ENCODE data around the gene NRGN.

The NRGN gene

GRCh38 chr11:124724979-124725718 lies 14.6 kb upstream of the NRGN start:
- DNase-seq (ENCODE audit: low read depth): no peak
- no peak overlapping the region for H3K4me3 ChIP-seq (ENCODE audit: control insufficient read depth, low read depth, low read length)
- TF ChIP-seq, protein P1, sequence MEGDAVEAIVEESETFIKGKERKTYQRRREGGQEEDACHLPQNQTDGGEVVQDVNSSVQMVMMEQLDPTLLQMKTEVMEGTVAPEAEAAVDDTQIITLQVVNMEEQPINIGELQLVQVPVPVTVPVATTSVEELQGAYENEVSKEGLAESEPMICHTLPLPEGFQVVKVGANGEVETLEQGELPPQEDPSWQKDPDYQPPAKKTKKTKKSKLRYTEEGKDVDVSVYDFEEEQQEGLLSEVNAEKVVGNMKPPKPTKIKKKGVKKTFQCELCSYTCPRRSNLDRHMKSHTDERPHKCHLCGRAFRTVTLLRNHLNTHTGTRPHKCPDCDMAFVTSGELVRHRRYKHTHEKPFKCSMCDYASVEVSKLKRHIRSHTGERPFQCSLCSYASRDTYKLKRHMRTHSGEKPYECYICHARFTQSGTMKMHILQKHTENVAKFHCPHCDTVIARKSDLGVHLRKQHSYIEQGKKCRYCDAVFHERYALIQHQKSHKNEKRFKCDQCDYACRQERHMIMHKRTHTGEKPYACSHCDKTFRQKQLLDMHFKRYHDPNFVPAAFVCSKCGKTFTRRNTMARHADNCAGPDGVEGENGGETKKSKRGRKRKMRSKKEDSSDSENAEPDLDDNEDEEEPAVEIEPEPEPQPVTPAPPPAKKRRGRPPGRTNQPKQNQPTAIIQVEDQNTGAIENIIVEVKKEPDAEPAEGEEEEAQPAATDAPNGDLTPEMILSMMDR (IDR thresholded peaks at IDR 0.05; ENCODE audit: control insufficient read depth, insufficient read depth, low read depth, low read length, missing control alignments): no peak

DNA sequence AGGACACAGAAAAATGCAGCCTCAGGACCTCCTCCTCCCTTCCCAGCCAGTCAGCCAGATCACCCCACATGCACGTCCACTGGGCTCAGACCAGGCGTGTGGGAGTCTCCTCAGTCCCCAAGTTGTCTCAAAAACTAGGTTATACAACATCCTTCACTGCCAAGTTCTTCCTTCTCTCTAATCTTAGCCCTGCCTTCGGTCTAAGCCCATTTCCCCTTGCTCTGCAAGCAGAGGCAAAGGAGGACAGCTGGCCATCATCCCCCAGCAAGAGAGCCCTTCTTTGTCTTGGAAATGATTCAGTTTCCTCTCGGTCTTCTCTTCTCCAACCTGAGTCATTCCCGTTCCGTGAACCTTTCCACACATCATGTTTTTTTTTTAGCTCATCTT lies 14.0 kb upstream of the NRGN start:
- TF ChIP-seq, protein P1 (IDR thresholded peaks at IDR 0.05; ENCODE audit: control insufficient read depth, insufficient read depth, low read depth, low read length, missing control alignments): no peak
- DNase-seq (ENCODE audit: low read depth): no peak

DNA sequence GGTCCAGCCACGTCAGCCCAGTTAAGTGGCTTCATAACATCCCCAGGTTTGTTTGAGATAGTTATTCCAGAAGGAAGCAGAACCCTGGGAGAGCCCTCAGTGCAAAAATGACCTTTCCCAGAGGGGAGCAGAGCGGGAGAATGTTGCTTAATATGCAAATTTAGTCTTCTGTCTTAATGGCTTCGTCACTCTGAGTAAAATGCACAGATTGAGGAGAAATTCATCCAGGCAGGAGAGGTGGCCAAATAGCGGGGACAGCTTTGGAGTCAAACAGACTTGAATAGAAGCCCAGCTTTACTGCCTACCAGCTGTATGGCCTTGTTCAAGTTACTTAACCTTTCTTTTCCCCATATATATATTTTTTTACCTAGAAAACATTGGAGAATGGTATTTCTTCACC lies 12.3 kb upstream of the NRGN start:
- TF ChIP-seq, protein P1 (IDR thresholded peaks at IDR 0.05; ENCODE audit: control insufficient read depth, insufficient read depth, low read depth, low read length, missing control alignments): no peak
- no peak overlapping the region for H3K4me3 ChIP-seq (ENCODE audit: control insufficient read depth, low read depth, low read length)
- no peak for DNase-seq (ENCODE audit: low read depth)

More for the DNA sequence above, 14.0 kb upstream of the NRGN start:
- H3K4me3 ChIP-seq (ENCODE audit: control insufficient read depth, low read depth, low read length): no peak overlapping the region

DNA sequence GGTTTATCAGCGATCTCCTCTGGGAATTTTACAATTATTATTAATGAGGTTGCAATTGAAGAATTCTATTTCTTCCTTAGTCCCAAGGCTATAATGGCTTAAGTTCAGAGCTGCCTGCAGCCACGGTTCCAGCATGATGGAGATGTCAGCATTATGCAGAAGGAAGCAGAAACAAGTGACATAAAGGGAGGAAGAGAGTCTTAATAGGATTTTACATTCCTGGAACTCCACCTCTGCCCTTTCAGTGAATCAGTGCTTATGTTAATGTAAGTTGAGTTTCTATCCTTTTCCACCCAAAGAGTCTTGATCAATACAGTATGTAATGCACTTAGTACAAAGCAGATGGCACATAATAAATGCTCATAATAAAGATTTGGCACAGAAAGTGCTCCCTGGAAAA lies 11.6 kb upstream of the NRGN start:
- TF ChIP-seq, protein P1 (IDR thresholded peaks at IDR 0.05; ENCODE audit: control insufficient read depth, insufficient read depth, low read depth, low read length, missing control alignments): no peak
- no peak overlapping the region for H3K4me3 ChIP-seq (ENCODE audit: control insufficient read depth, low read depth, low read length)
- DNase-seq (ENCODE audit: low read depth): no peak

GRCh38 chr11:124729571-124729970 lies 10.2 kb upstream of the NRGN start:
- TF ChIP-seq, protein P1 (IDR thresholded peaks at IDR 0.05; ENCODE audit: control insufficient read depth, insufficient read depth, low read depth, low read length, missing control alignments): no peak
- no peak overlapping the region for H3K4me3 ChIP-seq (ENCODE audit: control insufficient read depth, low read depth, low read length)

GRCh38 chr11:124732230-124732629 lies 7.5 kb upstream of the NRGN start:
- no peak overlapping the region for H3K4me3 ChIP-seq (ENCODE audit: control insufficient read depth, low read depth, low read length)
- TF ChIP-seq, protein P1 (IDR thresholded peaks at IDR 0.05; ENCODE audit: control insufficient read depth, insufficient read depth, low read depth, low read length, missing control alignments): no peak
- DNase-seq (ENCODE audit: low read depth): no peak

More at GRCh38 chr11:124729571-124729970, 10.2 kb upstream of the NRGN start:
- DNase-seq (ENCODE audit: low read depth): no peak
